H1 (cell line): Measurements from ENCODE around the gene HDAC9. TPM values are rescaled to one million over a fixed set of nuclear protein-coding genes. Genes with fewer than 3 reads are reported as not detected.

Source experiments
- CTCF ChIA-PET: fragments of 300-600 bp; sonication (Branson Sonifier 250); formaldehyde crosslinking; loops from one replicate; lab custom pipeline; 2021; ENCODE audit not compliant: partially characterized antibody; lab: Charles Lee
- POLR2A ChIA-PET: fragments of 300-600 bp; sonication (Branson Sonifier 250); formaldehyde crosslinking; loops from one replicate; lab custom pipeline; 2021; ENCODE audit warnings: inconsistent platforms; ENCODE audit not compliant: partially characterized antibody; lab: Charles Lee
- DNase-seq, 2 experiments: peaks; one replicate each; pipeline versions ENCODE4 v3.0.0 to v3.0.0-alpha.2; 2010 to 2022; ENCODE audit warnings: low spot score in 2 of 2, low read depth in 1 of 2, mixed read lengths in 1 of 2
- FAIRE-seq: peaks from 2 replicates; lab custom pipeline; 2011; peaks lifted over from hg19 to GRCh38; lab: Jason Lieb, UNC
- H2AFZ ChIP-seq: 2 replicates; pipeline ENCODE4 v1.8.1; 2012; ENCODE audit warnings: low read length, inconsistent platforms
- H2AK5ac ChIP-seq: 2 replicates; pipeline ENCODE4 v1.6.1; 2013; ENCODE audit warnings: low read depth, low read length
- H2BK120ac ChIP-seq: replicated peaks from 2 replicates; pipeline ENCODE3; 2013; ENCODE audit warnings: low read depth, low read length, inconsistent platforms
- H2BK12ac ChIP-seq: 2 replicates; pipeline ENCODE4 v1.6.1; 2013; ENCODE audit warnings: low read depth, low read length
- H2BK15ac ChIP-seq: 2 replicates; pipeline ENCODE4 v1.6.1; 2013; ENCODE audit warnings: low read length
- H2BK20ac ChIP-seq: 2 replicates; pipeline ENCODE4 v1.6.1; 2013; ENCODE audit warnings: low read length
- H2BK5ac ChIP-seq: 2 replicates; pipeline ENCODE4 v1.6.1; 2013; ENCODE audit warnings: low read depth, low read length
- H3K14ac ChIP-seq: 2 replicates; pipeline ENCODE4 v1.6.1; 2013; ENCODE audit warnings: inconsistent platforms; ENCODE audit not compliant: insufficient read length
- H3K18ac ChIP-seq: 2 replicates; pipeline ENCODE4 v1.6.1; 2013; ENCODE audit warnings: low read length; ENCODE audit errors: extremely low read depth
- H3K23ac ChIP-seq: 2 replicates; pipeline ENCODE4 v1.6.1; 2013; ENCODE audit warnings: inconsistent platforms; ENCODE audit not compliant: insufficient read length
- H3K23me2 ChIP-seq: 2 replicates; pipeline ENCODE4 v1.6.1; 2013; ENCODE audit warnings: low read depth, low read length
- H3K27ac ChIP-seq: 2 replicates; pipeline ENCODE4 v1.6.1; 2011; ENCODE audit warnings: low read depth, low read length, inconsistent platforms
- H3K27me3 ChIP-seq, 4 experiments: replicated peaks in 1 of 4; 1 replicate in 1 of 4; 2 replicates in 3 of 4; pipeline versions ENCODE4 v1.6.1 to v1.8.1; 2011 to 2013; ENCODE audit warnings: low read length in 3 of 4, mild to moderate bottlenecking in 3 of 4, inconsistent platforms in 2 of 4, mixed read lengths in 2 of 4, moderate library complexity in 1 of 4; ENCODE audit not compliant: control insufficient read depth in 3 of 4, insufficient read depth in 3 of 4; ENCODE audit errors: extremely low read depth in 1 of 4
- H3K36me3 ChIP-seq, 4 experiments: 2 replicates each; pipeline versions ENCODE4 v1.6.1 to v1.8.1; 2011 to 2013; ENCODE audit warnings: mild to moderate bottlenecking in 4 of 4, low read length in 3 of 4, moderate library complexity in 2 of 4, control low read depth in 1 of 4, inconsistent platforms in 1 of 4; ENCODE audit not compliant: insufficient read depth in 4 of 4, control insufficient read depth in 2 of 4
- H3K4ac ChIP-seq: replicated peaks from 2 replicates; pipeline ENCODE3; 2013; ENCODE audit warnings: low read length, low read depth, mixed read lengths, inconsistent platforms; ENCODE audit not compliant: insufficient read length
- H3K4me1 ChIP-seq, 4 experiments: replicated peaks in 1 of 4; 1 replicate in 1 of 4; 2 replicates in 3 of 4; pipeline versions ENCODE4 v1.6.1 to v1.8.1; 2011 to 2013; ENCODE audit warnings: low read length in 3 of 4, inconsistent platforms in 2 of 4, mixed read lengths in 1 of 4; ENCODE audit not compliant: insufficient read depth in 4 of 4, control insufficient read depth in 3 of 4
- H3K4me2 ChIP-seq, 2 experiments: 2 replicates each; pipeline versions ENCODE4 v1.6.1 to v1.8.1; 2011 to 2013; ENCODE audit warnings: low read depth in 2 of 2, low read length in 2 of 2, control low read depth in 1 of 2, inconsistent platforms in 1 of 2, mild to moderate bottlenecking in 1 of 2; ENCODE audit not compliant: insufficient read depth in 1 of 2
- H3K4me3 ChIP-seq, 4 experiments: fragments of 200-600, 300-600 bp in 1 of 4; sonication (generic), shearing (Covaris generic), sonication (Bioruptor Twin) in 1 of 4; 2 replicates each; pipeline versions ENCODE4 v1.5.1 to v1.8.1; 2011 to 2016; ENCODE audit warnings: low read length in 4 of 4, low read depth in 3 of 4, control low read depth in 2 of 4, inconsistent platforms in 2 of 4, mild to moderate bottlenecking in 2 of 4, mixed read lengths in 1 of 4, moderate library complexity in 1 of 4; ENCODE audit not compliant: insufficient read depth in 2 of 4; ENCODE audit errors: extremely low read depth in 1 of 4
- H3K56ac ChIP-seq: replicated peaks from 2 replicates; pipeline ENCODE3; 2013; ENCODE audit warnings: low read depth, mild to moderate bottlenecking, mixed read lengths, low read length, inconsistent platforms; ENCODE audit not compliant: insufficient read length
- H3K79me1 ChIP-seq: 2 replicates; pipeline ENCODE4 v1.6.1; 2013; ENCODE audit warnings: low read depth, low read length, control low read depth
- H3K79me2 ChIP-seq, 2 experiments: 2 replicates each; pipeline versions ENCODE4 v1.6.1 to v1.8.1; 2012 to 2013; ENCODE audit warnings: low read length in 2 of 2, mild to moderate bottlenecking in 2 of 2, inconsistent platforms in 1 of 2; ENCODE audit not compliant: insufficient read depth in 2 of 2, control insufficient read depth in 1 of 2
- H3K9ac ChIP-seq, 4 experiments: replicated peaks in 1 of 4; 1 replicate in 1 of 4; 2 replicates in 3 of 4; pipeline versions ENCODE4 v1.6.1 to v1.8.1; 2011 to 2013; ENCODE audit warnings: low read depth in 3 of 4, low read length in 3 of 4, control low read depth in 2 of 4, mild to moderate bottlenecking in 2 of 4, moderate library complexity in 2 of 4, inconsistent platforms in 1 of 4; ENCODE audit errors: extremely low read depth in 1 of 4
- H3K9me3 ChIP-seq, 2 experiments: 2 replicates each; pipeline versions ENCODE4 v1.6.1 to v1.8.1; 2012 to 2013; ENCODE audit warnings: mild to moderate bottlenecking in 2 of 2, moderate library complexity in 2 of 2, control low read depth in 1 of 2, inconsistent platforms in 1 of 2, low read depth in 1 of 2, low read length in 1 of 2, mixed read lengths in 1 of 2; ENCODE audit not compliant: insufficient read depth in 2 of 2
- H4K20me1 ChIP-seq, 2 experiments: replicated peaks in 1 of 2; 2 replicates each; pipeline versions ENCODE3 to v1.8.1; 2011 to 2013; ENCODE audit warnings: inconsistent platforms in 2 of 2, low read length in 2 of 2, mild to moderate bottlenecking in 1 of 2; ENCODE audit not compliant: insufficient read depth in 2 of 2, control insufficient read depth in 1 of 2
- H4K5ac ChIP-seq: 2 replicates; pipeline ENCODE4 v1.6.1; 2013; ENCODE audit warnings: low read length, low read depth, mixed read lengths, inconsistent platforms; ENCODE audit not compliant: insufficient read length
- H4K8ac ChIP-seq: 2 replicates; pipeline ENCODE4 v1.8.0; 2013; ENCODE audit warnings: mild to moderate bottlenecking, moderate library complexity, low read length, inconsistent platforms; ENCODE audit not compliant: insufficient read depth; ENCODE audit errors: extremely low read depth
- H4K91ac ChIP-seq: replicated peaks from 2 replicates; pipeline ENCODE3; 2013; ENCODE audit warnings: low read length, mixed read lengths, inconsistent platforms; ENCODE audit not compliant: insufficient read length
- BRCA1 ChIP-seq: IDR thresholded peaks from 2 replicates; pipeline ENCODE4 v1.6.1; 2012; ENCODE audit warnings: low read depth, low read length, improper control_type of control experiment
- CEBPB ChIP-seq: IDR thresholded peaks from 2 replicates; pipeline ENCODE4 v1.6.1; 2012; ENCODE audit warnings: low read depth, low read length
- GABPA ChIP-seq: IDR thresholded peaks from 2 replicates; pipeline ENCODE4 v1.6.1; 2011; ENCODE audit warnings: mild to moderate bottlenecking, low read length, moderate library complexity, borderline replicate concordance; ENCODE audit not compliant: insufficient read depth
- KDM4A ChIP-seq: IDR thresholded peaks from one replicate; pipeline ENCODE4 v1.7.1; 2012; ENCODE audit warnings: low read depth, mild to moderate bottlenecking, moderate library complexity, low read length, inconsistent platforms; ENCODE audit not compliant: severe bottlenecking
- NRF1 ChIP-seq: IDR thresholded peaks from 2 replicates; pipeline ENCODE4 v1.6.1; 2011; ENCODE audit warnings: mild to moderate bottlenecking, low read depth, low read length, improper control_type of control experiment
- RBBP5 ChIP-seq: IDR thresholded peaks from 2 replicates; pipeline ENCODE4 v1.7.1; 2012; ENCODE audit warnings: low read depth, mild to moderate bottlenecking, inconsistent platforms, low read length, moderate library complexity, borderline replicate concordance
- RXRA ChIP-seq: IDR thresholded peaks from 2 replicates; pipeline ENCODE4 v1.6.1; 2011; ENCODE audit warnings: low read depth, mild to moderate bottlenecking, low read length, moderate library complexity; ENCODE audit not compliant: insufficient read depth
- SP4 ChIP-seq: IDR thresholded peaks from 2 replicates; pipeline ENCODE4 v1.6.1; 2012; ENCODE audit warnings: low read length, inconsistent platforms
- TAF7 ChIP-seq: optimal IDR thresholded peaks from 2 replicates; pipeline ENCODE3; 2011; ENCODE audit warnings: low read depth, mild to moderate bottlenecking, inconsistent platforms, low read length, moderate library complexity, borderline replicate concordance
- WGBS, 2 experiments: shearing (Covaris generic) in 1 of 2; methylation state at CpG; one replicate each; pipeline versions ENCODE4 v1.1.6 to v1.1.7; 2013 to 2015; ENCODE audit warnings: low lambda C conversion rate in 2 of 2, mixed read lengths in 2 of 2, inconsistent platforms in 1 of 2, low coverage in 1 of 2, missing lambda C conversion rate in 1 of 2; ENCODE audit not compliant: insufficient replicate concordance in 2 of 2, insufficient coverage in 1 of 2, insufficient read length in 1 of 2; ENCODE audit errors: extremely low coverage in 1 of 2, missing lambda C conversion rate in 1 of 2; 5-methylcytosine and 5-hydroxymethylcytosine counted together
- polyA plus RNA-seq, 7 experiments: library from polyadenylated mRNA; depleted of rRNA in 3 of 7; stranded (reverse) in 5 of 7; unstranded in 2 of 7; fragments of >200 nt in 5 of 7; fragments of 200-250 nt in 2 of 7; gene quantifications; 1 replicate in 5 of 7; 2 replicates in 1 of 7; 4 replicates in 1 of 7; pipeline versions ENCODE4 v1.2.1 to v1.2.3, GENCODE V29; 2011 to 2013; ENCODE audit warnings: missing spikeins in 2 of 7, mixed read lengths in 2 of 7
- total RNA-seq: library from RNA; stranded (reverse); fragmentation: NEBNext Ultra II Directional; extraction: Animal tissue kit (Norgen Biotek cat#: 25700); gene quantifications from 2 replicates; pipeline ENCODE4 v1.2.1, GENCODE V29; 2021
- TF ChIP-seq, protein P1 (sequence below), 3 experiments: IDR thresholded peaks; 1 replicate in 2 of 3; 2 replicates in 1 of 3; pipeline versions ENCODE4 v1.5.1 to v1.6.1; 2011; ENCODE audit warnings: low read length in 3 of 3, mild to moderate bottlenecking in 3 of 3, inconsistent platforms in 2 of 3, low read depth in 1 of 3, moderate library complexity in 1 of 3; ENCODE audit not compliant: insufficient read depth in 1 of 3; ENCODE audit errors: control extremely low read depth in 1 of 3
- TF ChIP-seq, protein P2 (sequence below): IDR thresholded peaks from 2 replicates; pipeline ENCODE4 v1.6.1; 2012; ENCODE audit warnings: inconsistent platforms

Gene HDAC9
- total and polyA plus RNA-seq, 2 of the 8 experiments (the other 6 are each of a cell fraction or from before 2014, with no cell fraction given), result 9.5 to 13.1 TPM

DNA sequence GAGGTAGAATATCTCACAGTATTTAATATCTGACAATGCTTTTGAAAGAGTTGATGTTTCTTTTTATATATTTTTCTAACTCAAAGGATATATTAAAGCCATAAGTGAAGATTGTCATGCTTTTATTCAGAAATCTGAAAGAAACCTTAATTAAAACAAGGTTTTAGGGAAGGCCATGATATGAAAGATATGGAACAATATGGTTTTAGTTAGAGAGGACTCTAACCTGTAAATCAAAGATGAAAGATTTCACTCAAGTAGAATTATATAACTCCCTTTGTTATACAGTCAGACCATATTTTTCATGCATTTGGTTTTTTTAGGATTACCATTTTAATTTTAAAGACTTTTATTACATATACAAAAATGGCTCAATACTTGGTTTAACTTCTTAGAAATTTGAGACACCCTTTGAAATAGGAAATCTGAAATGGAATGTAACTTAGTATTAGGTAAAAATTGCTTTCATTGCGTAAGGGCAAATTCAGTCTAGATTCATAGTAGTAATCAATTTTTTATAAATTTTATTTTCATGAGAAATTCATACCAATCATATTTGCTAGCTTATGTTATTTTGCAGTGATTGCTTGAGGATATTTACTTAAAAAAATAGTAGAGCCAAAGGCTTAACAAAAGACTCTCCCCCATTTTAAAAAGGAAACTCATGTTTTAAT, 502.1 kb downstream of the HDAC9 start:
- H2BK15ac ChIP-seq, result no peak overlapping the region
- no peaks in the 10 kb centered on the region for H3K27me3 ChIP-seq
- H2BK5ac ChIP-seq, result no peak overlapping the region
- H3K9ac ChIP-seq, result no peak overlapping the region
- no peaks in the 10 kb centered on the region for H3K79me2 ChIP-seq
- no peak overlapping the region for H3K14ac ChIP-seq
- H3K27ac ChIP-seq, result no peak overlapping the region
- 88% methylated on average over 1 of the region's 1 CpG; no CpG with 5 or more reads in 1 of the 2 experiments for whole genome bisulfite sequencing, 2 experiments
- no peak overlapping the region for H2BK120ac ChIP-seq
- H4K20me1 ChIP-seq, result no peaks in the 10 kb centered on the region
- no peak overlapping the region for H3K18ac ChIP-seq
- ChIA-PET POLR2A (no interaction called here), CTCF (no interaction called here)
- H3K4me2 ChIP-seq, result no peak overlapping the region
- H4K8ac ChIP-seq, result no peak overlapping the region
- no peak overlapping the region for H2AK5ac ChIP-seq
- H3K23ac ChIP-seq, result no peak overlapping the region
- H3K56ac ChIP-seq, result no peak overlapping the region
- H2BK20ac ChIP-seq, result no peak overlapping the region
- H3K4ac ChIP-seq, result no peak overlapping the region
- no peak overlapping the region for H2AFZ ChIP-seq
- H2BK12ac ChIP-seq, result no peak overlapping the region
- no peak overlapping the region for H4K5ac ChIP-seq
- FAIRE-seq (no peak), DNase-seq (no peak)
- no peaks in the 10 kb centered on the region for H3K36me3 ChIP-seq
- H3K9me3 ChIP-seq, result no peaks in the 10 kb centered on the region
- H3K23me2 ChIP-seq, result no peaks in the 10 kb centered on the region
- H4K91ac ChIP-seq, result no peak overlapping the region
- 0 out of 7 replicates have a peak, but pooled peaks cover 0 to 2% (median 0%) of the 10 kb centered on the region in 4 experiments for H3K4me1 ChIP-seq
- H3K79me1 ChIP-seq, result no peaks in the 10 kb centered on the region
- no peak overlapping the region for H3K4me3 ChIP-seq
- TF ChIP-seq KDM4A (no peak), RBBP5 (no peak), BRCA1 (no peak), SP4 (no peak), GABPA (no peak), NRF1 (no peak), CEBPB (no peak), RXRA (no peak), TAF7 (no peak)
- TF ChIP-seq, protein P1, sequence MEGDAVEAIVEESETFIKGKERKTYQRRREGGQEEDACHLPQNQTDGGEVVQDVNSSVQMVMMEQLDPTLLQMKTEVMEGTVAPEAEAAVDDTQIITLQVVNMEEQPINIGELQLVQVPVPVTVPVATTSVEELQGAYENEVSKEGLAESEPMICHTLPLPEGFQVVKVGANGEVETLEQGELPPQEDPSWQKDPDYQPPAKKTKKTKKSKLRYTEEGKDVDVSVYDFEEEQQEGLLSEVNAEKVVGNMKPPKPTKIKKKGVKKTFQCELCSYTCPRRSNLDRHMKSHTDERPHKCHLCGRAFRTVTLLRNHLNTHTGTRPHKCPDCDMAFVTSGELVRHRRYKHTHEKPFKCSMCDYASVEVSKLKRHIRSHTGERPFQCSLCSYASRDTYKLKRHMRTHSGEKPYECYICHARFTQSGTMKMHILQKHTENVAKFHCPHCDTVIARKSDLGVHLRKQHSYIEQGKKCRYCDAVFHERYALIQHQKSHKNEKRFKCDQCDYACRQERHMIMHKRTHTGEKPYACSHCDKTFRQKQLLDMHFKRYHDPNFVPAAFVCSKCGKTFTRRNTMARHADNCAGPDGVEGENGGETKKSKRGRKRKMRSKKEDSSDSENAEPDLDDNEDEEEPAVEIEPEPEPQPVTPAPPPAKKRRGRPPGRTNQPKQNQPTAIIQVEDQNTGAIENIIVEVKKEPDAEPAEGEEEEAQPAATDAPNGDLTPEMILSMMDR (IDR thresholded peaks at IDR 0.05; ENCODE audit: control extremely low read depth in 1 of 3, insufficient read depth in 1 of 3, low read depth in 1 of 3, low read length in 3 of 3), result no peak
- TF ChIP-seq, protein P2, sequence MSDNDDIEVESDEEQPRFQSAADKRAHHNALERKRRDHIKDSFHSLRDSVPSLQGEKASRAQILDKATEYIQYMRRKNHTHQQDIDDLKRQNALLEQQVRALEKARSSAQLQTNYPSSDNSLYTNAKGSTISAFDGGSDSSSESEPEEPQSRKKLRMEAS, result no peak
